Stimulated activated CD8-positive, alpha-beta memory T cell treated with anti-CD3 and anti-CD28 coated beads, Interleukin-4, amount 100 ng/mL, for 48 hours (primary cell): ENCODE results near the gene FHOD3.
A peak's percentile ranks its signal among the peaks of the same experiment; 100 is the strongest.
"Not testable (repeated sequence)": the region's sequence is repeated elsewhere in the genome, so short reads cannot be mapped to it uniquely, and the experiment has no call there.

Source experiments
- DNase-seq: peaks from one replicate; pipeline ENCODE4 v3.0.0-alpha.2; 2020

Gene FHOD3

GRCh38 chr18:36688020-36688965, 390.8 kb downstream of the FHOD3 start:
- peak; percentile 76 for DNase-seq

- DNase-seq = no peak
Measured at GRCh38 chr18:36692371-36692770, 394.9 kb downstream of the FHOD3 start.

GRCh38 chr18:36692921-36693332, 395.4 kb downstream of the FHOD3 start:
- no peak for DNase-seq

GRCh38 chr18:36693931-36694620, 396.6 kb downstream of the FHOD3 start:
- DNase-seq = no peak

GRCh38 chr18:36695806-36696205, 398.3 kb downstream of the FHOD3 start:
- DNase-seq = no peak

GRCh38 chr18:36697905-36698304, 400.4 kb downstream of the FHOD3 start:
- DNase-seq = no peak

- DNase-seq = no peak
Measured at GRCh38 chr18:36700955-36701354, 403.4 kb downstream of the FHOD3 start.

GRCh38 chr18:36702401-36703013, 405.0 kb downstream of the FHOD3 start:
- no peak for DNase-seq

- DNase-seq = no peak
Measured at GRCh38 chr18:36704156-36704555, 406.6 kb downstream of the FHOD3 start.

- DNase-seq = no peak
Measured at GRCh38 chr18:36706134-36706881, 408.8 kb downstream of the FHOD3 start.

- DNase-seq = no peak
Measured at GRCh38 chr18:36708366-36708765, 410.9 kb downstream of the FHOD3 start.

GRCh38 chr18:36709315-36709714, 411.8 kb downstream of the FHOD3 start:
- no peak for DNase-seq

GRCh38 chr18:36711014-36711725, 413.7 kb downstream of the FHOD3 start:
- no peak for DNase-seq

- no peak for DNase-seq
Measured at GRCh38 chr18:36711813-36712444, 414.4 kb downstream of the FHOD3 start.

GRCh38 chr18:36714476-36714875, 417.0 kb downstream of the FHOD3 start:
- no peak for DNase-seq

GRCh38 chr18:36717422-36718110, 420.1 kb downstream of the FHOD3 start:
- no peak for DNase-seq

- DNase-seq = no peak
Measured at GRCh38 chr18:36718705-36719328, 421.3 kb downstream of the FHOD3 start.

- no peak for DNase-seq
Measured at GRCh38 chr18:36719630-36720029, 422.1 kb downstream of the FHOD3 start.

- DNase-seq = not testable (repeated sequence)
Measured at GRCh38 chr18:36721351-36721750, 423.8 kb downstream of the FHOD3 start.

- no peak for DNase-seq
Measured at GRCh38 chr18:36724169-36724568, 426.7 kb downstream of the FHOD3 start.

GRCh38 chr18:36724591-36725001, 427.1 kb downstream of the FHOD3 start:
- DNase-seq = no peak
